Raji (cell line): ENCODE results near the gene PFN2.

Experiments
- POLR2A ChIP-seq: IDR thresholded peaks from 2 replicates; pipeline ENCODE4 v1.6.1; 2011; ENCODE audit warnings: low read depth, low read length, control low read depth; ENCODE audit not compliant: insufficient read depth

Gene PFN2, protein sequence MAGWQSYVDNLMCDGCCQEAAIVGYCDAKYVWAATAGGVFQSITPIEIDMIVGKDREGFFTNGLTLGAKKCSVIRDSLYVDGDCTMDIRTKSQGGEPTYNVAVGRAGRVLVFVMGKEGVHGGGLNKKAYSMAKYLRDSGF

GRCh38 chr3:149970716-149971402 is at the start of gene PFN2:
TSS of gene PFN2 (minus strand) at chr3:149970895. CDS start at chr3:149970856, 39 bp downstream.
- TF ChIP-seq POLR2A: peak; percentile 40; the same call in 1 of the 2 replicates

- TF ChIP-seq POLR2A: no peak
Observed at GRCh38 chr3:150015901-150016300, 45.2 kb upstream of the PFN2 start.

DNA sequence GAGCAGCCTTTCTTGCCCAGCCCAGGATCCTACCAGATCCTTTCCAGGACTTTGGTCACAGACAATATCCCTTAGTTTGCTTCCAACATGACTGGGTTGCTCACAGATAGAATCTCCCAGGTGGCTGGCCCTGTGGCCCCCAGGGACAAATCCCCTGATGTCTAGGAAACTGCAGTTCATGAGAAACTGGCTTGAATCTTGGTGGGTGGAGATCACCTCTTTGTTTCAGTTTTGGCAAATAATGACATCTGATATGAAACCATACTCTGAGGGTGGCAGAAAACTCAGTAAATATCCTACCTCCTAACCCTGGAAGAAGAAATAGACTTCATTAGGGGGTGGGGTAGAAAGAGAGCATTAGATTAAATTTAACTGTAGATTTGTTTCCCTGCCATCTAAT is 44.1 kb upstream of the PFN2 start:
- no peak for TF ChIP-seq POLR2A

DNA sequence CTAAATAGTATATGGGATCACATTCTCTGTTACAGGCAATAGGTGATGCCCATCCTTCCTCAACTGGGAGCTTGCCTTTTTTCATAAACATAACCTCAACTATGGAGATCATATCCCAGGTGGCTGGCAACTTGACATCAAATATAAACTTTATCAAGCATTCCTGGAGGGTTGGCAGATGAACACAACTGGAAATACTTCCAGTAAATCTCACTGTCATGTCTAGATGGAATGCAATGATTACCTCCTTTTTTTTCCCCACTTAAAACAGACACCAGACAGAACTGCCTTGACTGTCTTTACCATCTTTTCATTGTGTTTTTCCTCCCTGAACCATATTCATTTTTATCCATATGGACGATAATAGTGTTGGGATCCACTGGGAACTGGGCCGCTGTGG is 43.1 kb upstream of the PFN2 start:
- TF ChIP-seq POLR2A: no peak

- no peak for TF ChIP-seq POLR2A
Observed at GRCh38 chr3:150006794-150007193, 36.1 kb upstream of the PFN2 start.

- no peak for TF ChIP-seq POLR2A
Observed at GRCh38 chr3:150005243-150006112, 34.8 kb upstream of the PFN2 start.

DNA sequence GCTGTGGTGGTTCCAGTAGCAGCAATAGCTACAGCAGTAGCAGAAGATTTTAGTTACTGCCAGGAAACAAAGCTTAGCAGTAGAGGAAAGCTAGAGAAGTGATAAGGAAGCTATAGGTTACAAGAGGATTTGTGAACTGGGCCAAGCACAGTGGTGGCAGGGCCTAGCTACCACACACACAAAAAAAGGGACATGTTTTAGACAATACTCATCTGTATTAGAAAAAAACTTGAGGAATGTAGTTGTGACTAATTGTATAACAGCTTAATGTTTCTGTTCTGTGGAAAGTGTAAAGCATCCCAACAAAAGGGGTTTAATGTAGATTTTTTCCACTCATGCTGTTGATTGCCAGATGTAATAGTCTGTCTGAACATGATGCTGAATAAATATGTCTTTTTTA is 29.9 kb upstream of the PFN2 start:
- TF ChIP-seq POLR2A: no peak

DNA sequence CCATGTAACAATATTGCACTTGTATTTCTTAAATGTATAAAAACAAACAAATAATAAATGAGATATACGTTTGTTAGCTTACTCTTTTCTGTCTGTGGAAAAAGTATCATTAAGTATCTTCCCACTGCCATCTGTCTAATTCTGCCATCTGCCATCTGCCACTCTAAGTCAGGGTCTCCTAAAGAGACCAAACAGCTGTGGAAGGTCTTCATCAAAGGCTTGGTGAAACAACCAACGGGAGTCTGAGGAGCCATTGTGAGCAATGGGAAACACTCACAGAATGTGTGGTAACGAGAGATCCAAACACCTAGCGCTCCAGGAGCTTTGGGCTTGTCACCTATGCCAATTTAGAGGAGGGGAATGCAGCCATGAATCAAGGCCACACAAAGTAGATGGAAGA is 28.7 kb upstream of the PFN2 start:
- TF ChIP-seq POLR2A: no peak

GRCh38 chr3:149998946-149999345 is 28.3 kb upstream of the PFN2 start:
- no peak for TF ChIP-seq POLR2A

- TF ChIP-seq POLR2A: no peak
Observed at GRCh38 chr3:149992416-149993058, 21.8 kb upstream of the PFN2 start.

DNA sequence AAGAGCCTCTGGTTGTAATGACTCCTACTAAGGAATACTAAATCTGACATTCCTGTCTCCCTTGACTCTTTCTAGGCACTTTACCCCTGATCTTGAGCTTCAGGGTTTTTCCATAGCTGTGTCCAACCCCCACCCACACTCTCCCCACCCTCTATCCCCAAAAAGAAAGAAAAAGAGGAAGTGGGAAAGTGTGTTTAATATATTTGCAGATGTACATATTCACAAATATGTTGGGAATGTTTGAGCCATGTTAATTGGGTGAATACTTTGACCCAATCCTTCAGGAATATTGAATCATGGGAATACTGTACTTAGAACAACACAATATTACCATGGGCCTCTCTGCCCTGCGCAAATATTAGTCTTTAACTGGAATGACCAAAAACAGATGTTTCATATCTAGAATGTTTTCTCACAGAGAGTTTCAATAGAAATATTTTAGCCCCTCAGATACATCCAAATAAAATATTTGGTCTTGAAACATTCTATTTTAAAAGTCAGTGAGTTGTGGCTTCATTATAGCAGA is 19.8 kb upstream of the PFN2 start:
- no peak for TF ChIP-seq POLR2A

DNA sequence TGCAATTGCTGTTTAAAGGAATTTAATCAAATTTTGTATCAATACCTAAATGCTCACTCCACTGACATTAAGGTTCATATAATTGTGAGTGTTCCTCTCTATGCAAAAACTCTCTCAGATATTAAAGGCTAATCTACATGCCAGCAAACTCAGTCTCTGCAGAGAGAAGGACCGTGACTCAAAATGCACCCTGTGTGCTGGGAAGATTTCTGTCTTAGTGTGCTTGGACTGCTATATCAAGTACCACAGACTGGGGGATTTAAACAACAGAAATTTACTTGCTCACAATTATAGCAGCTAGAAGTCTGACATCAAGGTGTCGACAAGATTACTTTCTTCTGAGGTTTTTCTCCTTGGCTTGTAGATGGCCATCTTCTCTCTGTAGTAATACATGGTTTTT is 18.6 kb upstream of the PFN2 start:
- no peak for TF ChIP-seq POLR2A

DNA sequence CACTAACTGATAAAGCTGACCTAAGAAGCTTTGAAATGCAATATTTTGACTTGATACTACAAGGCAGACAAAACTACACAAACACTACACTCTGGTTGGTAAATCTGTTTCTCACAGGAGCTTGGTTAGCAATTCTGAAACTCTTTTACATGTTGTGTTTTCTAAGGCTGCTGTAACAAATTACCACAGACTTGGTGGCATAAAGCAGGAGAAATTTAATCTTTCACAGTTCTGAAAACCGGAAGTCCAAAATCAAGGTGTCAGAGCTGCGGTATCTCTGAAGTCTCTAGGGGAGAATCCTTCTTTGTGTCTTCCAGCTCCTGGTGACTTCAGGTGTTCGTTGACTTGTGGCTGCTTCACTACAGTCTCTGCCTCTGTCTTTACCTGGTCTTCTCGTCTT is 12.9 kb upstream of the PFN2 start:
- no peak for TF ChIP-seq POLR2A

DNA sequence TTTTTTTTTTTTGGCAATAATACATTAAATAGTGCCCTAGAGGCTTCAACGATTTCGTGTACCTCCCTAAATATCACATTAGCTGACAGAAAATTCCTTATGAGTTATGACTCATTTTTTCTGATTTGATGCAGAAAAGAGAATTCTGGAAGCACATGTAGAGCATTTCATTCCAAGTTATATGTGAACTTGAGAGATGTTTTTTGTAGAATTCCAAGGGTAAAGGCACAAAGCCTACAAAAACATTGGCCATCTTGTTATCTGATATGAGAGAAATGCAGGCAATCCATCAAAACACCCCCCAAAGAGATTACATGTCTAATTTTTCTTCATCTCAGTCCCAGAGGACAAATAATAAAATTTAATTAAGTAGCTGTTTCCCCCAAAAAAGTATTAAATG is 6.7 kb upstream of the PFN2 start:
- no peak for TF ChIP-seq POLR2A

DNA sequence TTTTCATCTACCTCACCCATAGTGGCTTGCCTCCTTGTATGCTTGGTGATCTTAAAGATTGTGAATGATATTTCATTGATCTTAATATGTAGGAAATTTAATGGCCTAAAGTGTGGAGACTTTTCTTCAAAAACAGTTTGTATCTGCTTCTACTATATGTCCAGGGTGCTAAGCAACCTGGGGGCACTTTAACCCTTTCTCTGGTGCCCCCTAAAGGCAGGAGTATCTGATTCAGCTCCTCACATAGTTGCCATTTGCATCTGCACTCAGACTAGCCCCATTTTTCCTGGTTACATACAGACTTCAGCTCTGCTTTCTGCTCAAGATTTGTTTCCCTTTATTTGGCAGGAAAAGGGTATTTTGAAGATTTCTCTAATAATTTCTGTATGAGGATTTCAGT is 5.2 kb upstream of the PFN2 start:
- TF ChIP-seq POLR2A: no peak
